Skin of body (tissue), 2 donors: Measurements from ENCODE around the gene PREPL. TPM values are rescaled to one million over a fixed set of nuclear protein-coding genes. Genes with fewer than 3 reads are reported as not detected.
"Not testable (repeated sequence)": the region's sequence is repeated elsewhere in the genome, so short reads cannot be mapped to it uniquely, and the experiment has no call there.

Experiments used
- DNase-seq: peaks from one replicate; lab custom pipeline; 2025; lab: John Stamatoyannopoulos, UW
- total RNA-seq: library from RNA; depleted of rRNA; stranded (reverse); fragments of >200 nt; gene quantifications from one replicate; pipeline ENCODE4 v1.2.3, GENCODE V29; 2014

The PREPL gene
- total RNA-seq, 1 donor from 2014 or later, result 66.7 TPM

- DNase-seq, result peak; percentile 52
These were observed 12.9 kb downstream of the PREPL start for GRCh38 chr2:44348400-44348799.

GRCh38 chr2:44347526-44347925 lies 13.8 kb downstream of the PREPL start:
- DNase-seq, result peak; percentile 40

GRCh38 chr2:44342854-44343253 lies 18.4 kb downstream of the PREPL start:
- no peak for DNase-seq

GRCh38 chr2:44335806-44336538 lies 25.3 kb downstream of the PREPL start:
- DNase-seq, result no peak

GRCh38 chr2:44333994-44334393 lies 27.3 kb downstream of the PREPL start:
- DNase-seq, result no peak

GRCh38 chr2:44330801-44331200 lies 30.5 kb downstream of the PREPL start:
- DNase-seq, result no peak

- no peak for DNase-seq
These were observed 32.0 kb downstream of the PREPL start for GRCh38 chr2:44329343-44329742.

GRCh38 chr2:44328750-44329149 lies 32.5 kb downstream of the PREPL start:
- DNase-seq, result no peak

- DNase-seq, result no peak
These were observed 34.6 kb downstream of the PREPL start for GRCh38 chr2:44326548-44327264.

- no peak for DNase-seq
These were observed 35.4 kb downstream of the PREPL start for GRCh38 chr2:44325897-44326296.

- no peak for DNase-seq
These were observed 36.3 kb downstream of the PREPL start for GRCh38 chr2:44324971-44325426.

GRCh38 chr2:44321360-44321759 lies 39.9 kb downstream of the PREPL start:
- DNase-seq, result no peak

GRCh38 chr2:44320832-44321231 lies 40.5 kb downstream of the PREPL start:
- no peak for DNase-seq

- no peak for DNase-seq
These were observed 45.3 kb downstream of the PREPL start for GRCh38 chr2:44315945-44316344.

- DNase-seq, result no peak
These were observed 46.9 kb downstream of the PREPL start for GRCh38 chr2:44314362-44314761.

- DNase-seq, result no peak
These were observed 51.0 kb downstream of the PREPL start for GRCh38 chr2:44310287-44310686.

- DNase-seq, result no peak
These were observed 55.4 kb downstream of the PREPL start for GRCh38 chr2:44305882-44306281.

- DNase-seq, result no peak
These were observed 57.0 kb downstream of the PREPL start for GRCh38 chr2:44304258-44304657.

- DNase-seq, result not testable (repeated sequence)
These were observed 57.5 kb downstream of the PREPL start for GRCh38 chr2:44303766-44304165.

GRCh38 chr2:44301111-44301510 lies 60.2 kb downstream of the PREPL start:
- no peak for DNase-seq

GRCh38 chr2:44299635-44300034 lies 61.7 kb downstream of the PREPL start:
- no peak for DNase-seq

- no peak for DNase-seq
These were observed 63.9 kb downstream of the PREPL start for GRCh38 chr2:44297431-44297830.

- DNase-seq, result no peak
These were observed 64.6 kb downstream of the PREPL start for GRCh38 chr2:44296653-44297052.
